HG03139 (cell line): ENCODE results near the gene C5orf47.

Source experiments
- ATAC-seq: cut with Tn5 transposase; IDR thresholded peaks from one replicate; pipeline ENCODE4 v1.9.1; 2021; ENCODE audit not compliant: unreplicated experiment

Gene C5orf47

GRCh38 chr5:174022384-174023095 lies 33.6 kb downstream of the C5orf47 start:
- ATAC-seq: no peak

GRCh38 chr5:174030286-174030685 lies 41.3 kb downstream of the C5orf47 start:
- no peak for ATAC-seq

DNA sequence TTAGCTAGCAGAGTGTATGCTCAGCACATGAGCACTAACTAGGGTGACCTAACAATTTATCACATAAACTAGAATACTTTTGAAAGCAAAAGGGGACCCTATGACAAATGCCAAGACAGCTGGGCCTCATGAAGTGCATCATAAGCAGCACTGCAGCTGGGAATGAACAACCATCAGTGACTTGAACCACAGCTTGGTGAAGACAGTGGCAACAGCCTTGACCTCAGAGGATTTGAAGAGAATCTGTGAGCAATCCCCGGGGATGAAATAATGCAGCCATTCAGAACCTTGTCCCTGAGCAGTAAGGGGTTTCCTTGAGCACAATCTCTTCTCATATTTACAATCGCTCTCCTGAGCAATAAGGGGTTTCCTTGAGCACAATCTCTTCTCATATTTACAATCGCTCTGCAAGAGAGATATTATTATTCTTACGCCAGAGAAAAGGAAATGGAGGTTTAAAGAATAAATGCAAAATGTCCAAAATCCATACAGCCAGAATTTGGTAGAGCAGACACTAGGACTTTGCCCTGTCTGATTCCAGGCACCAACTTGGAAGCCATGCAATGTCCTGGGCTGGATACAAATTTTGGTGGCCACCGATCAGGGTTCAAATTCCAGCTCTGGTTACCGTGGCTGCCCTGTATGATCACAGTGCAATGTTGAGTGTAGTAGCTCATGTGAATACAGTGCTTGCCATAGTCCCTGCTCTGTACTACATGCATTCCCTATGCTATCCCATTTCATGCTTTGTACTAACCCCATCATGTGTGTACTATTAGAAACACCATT lies 55.7 kb downstream of the C5orf47 start:
- ATAC-seq: no peak

- ATAC-seq: peak; percentile 83
Measured at GRCh38 chr5:174045470-174046025, 56.6 kb downstream of the C5orf47 start, which contains the start of gene NSG2. NSG2 (plus strand) TSS chr5:174045706; CDS start chr5:174046756, 1,050 bp downstream.

DNA sequence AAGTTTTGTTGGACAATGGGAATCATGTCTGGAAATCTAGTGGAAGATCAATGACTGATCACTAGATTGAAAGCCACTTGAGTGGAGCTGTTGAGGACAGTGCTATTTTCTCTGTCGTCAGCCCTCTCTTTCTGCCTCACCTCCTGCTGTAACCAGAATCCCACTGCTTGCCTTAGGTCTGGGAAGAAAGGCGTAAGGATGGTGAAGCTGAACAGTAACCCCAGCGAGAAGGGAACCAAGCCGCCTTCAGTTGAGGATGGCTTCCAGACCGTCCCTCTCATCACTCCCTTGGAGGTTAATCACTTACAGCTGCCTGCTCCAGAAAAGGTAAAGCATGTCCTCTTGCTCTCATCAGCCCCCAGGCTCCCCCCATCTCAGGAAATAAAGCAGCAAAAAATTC lies 57.6 kb downstream of the C5orf47 start:
- ATAC-seq: no peak

DNA sequence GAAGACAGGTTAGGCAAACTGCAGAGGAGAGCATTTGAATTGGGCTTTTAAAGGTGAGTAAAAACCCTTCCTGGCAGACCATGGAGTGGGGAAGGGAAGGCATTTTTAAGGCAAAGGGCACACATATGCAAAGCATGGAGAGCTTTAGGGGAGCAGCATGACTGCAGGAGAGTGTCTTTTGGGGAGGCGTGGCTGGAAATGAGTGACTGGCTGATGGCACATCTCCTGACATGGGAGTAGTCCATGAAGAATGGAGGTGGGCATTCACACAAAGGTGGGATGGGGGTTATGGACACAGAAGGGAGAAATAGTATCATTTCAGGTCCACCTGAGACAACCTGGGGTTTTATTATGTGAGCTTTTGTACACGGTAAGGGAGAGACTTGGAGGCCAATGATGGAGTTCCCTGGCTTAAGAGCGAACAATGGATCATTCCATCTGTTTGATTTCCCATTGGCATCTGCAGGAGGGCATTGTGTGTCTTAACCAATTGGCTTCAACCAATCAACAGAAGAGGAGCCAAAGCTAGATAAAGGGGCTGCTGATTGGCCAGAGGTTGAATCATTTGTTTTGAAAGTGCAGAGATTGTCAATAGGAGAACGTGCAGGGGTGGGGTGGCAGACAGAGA lies 58.6 kb downstream of the C5orf47 start:
- ATAC-seq: no peak

DNA sequence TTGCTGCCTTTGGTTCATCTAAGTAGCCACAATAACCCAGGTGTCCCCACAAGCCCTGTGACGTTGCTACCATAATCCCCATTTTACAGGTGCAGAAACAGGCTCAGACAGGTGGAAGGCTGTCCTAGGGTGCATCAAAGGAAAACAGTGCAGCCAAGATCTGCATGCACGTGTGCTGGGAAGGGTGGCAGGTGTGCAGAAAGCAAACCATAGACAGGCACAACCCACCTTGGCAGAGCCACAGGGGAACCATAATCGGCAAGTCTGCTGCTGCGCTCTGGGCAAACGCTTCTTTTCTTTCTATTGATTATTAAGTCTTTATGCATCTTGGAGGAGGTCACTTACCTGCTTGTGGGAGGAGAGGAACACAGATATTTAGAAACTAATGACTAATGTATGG lies 63.7 kb downstream of the C5orf47 start:
- no peak for ATAC-seq

DNA sequence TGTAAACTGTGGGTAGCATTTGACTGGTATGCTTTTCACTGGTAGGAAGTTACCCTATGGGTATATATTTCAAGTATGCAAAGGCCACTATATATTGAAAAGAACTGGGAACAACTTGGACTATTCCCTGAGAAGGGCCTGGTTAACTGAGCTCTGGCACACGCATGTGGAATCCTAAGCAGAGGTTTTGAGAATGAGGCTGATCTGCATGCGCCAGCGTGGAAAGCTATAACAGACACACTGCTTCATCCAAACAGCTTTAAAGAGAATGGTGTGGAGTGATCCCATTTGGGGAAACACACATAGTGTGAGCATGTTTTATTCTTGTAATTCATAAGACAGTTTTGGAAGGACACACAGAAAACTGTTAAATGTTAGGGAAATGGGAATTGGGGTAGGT lies 64.9 kb downstream of the C5orf47 start:
- no peak for ATAC-seq
